ENCODE results near the gene AFG1L. TPM values are rescaled to one million over a fixed set of nuclear protein-coding genes. Genes with fewer than 3 reads are reported as not detected.

The AFG1L gene
- total RNA-seq, 1 donor from 2014 or later, result 9.4 TPM

- H3K27ac Mint-ChIP-seq (ENCODE audit: unreplicated experiment), result no peak overlapping the region
- TF ChIP-seq CTCF (IDR thresholded peaks at IDR 0.05; ENCODE audit: partially characterized antibody, unreplicated experiment), result no peak
- H3K4me3 Mint-ChIP-seq (ENCODE audit: unreplicated experiment), result no peak overlapping the region
- H3K9me3 Mint-ChIP-seq (ENCODE audit: unreplicated experiment), result peaks cover 2% of the 10 kb centered on the region
- H3K4me1 Mint-ChIP-seq (ENCODE audit: low read depth, unreplicated experiment), result no peaks in the 10 kb centered on the region
- H3K27me3 Mint-ChIP-seq (ENCODE audit: unreplicated experiment), result no peaks in the 10 kb centered on the region
- H3K36me3 Mint-ChIP-seq (ENCODE audit: unreplicated experiment), result no peaks in the 10 kb centered on the region
- DNase-seq, result no peak
Measured at GRCh38 chr6:108453601-108454185, 158.8 kb downstream of the AFG1L start.

- Mint-ChIP-seq H3K36me3 (ENCODE audit: unreplicated experiment) (no peaks in the 10 kb centered on the region), H3K27ac (ENCODE audit: unreplicated experiment) (no peak overlapping the region), H3K27me3 (ENCODE audit: unreplicated experiment) (no peaks in the 10 kb centered on the region)
Measured at GRCh38 chr6:108454356-108454755, 159.5 kb downstream of the AFG1L start.

GRCh38 chr6:108455688-108456087 lies 160.8 kb downstream of the AFG1L start:
- no peak for DNase-seq
- no peak for TF ChIP-seq CTCF (IDR thresholded peaks at IDR 0.05; ENCODE audit: partially characterized antibody, unreplicated experiment)
- H3K9me3 Mint-ChIP-seq (ENCODE audit: unreplicated experiment), result peaks cover 2% of the 10 kb centered on the region
- no peak overlapping the region for H3K4me3 Mint-ChIP-seq (ENCODE audit: unreplicated experiment)
- no peak overlapping the region for H3K27ac Mint-ChIP-seq (ENCODE audit: unreplicated experiment)
- H3K4me1 Mint-ChIP-seq (ENCODE audit: low read depth, unreplicated experiment), result peaks cover 3% of the 10 kb centered on the region
- no peaks in the 10 kb centered on the region for H3K27me3 Mint-ChIP-seq (ENCODE audit: unreplicated experiment)
- H3K36me3 Mint-ChIP-seq (ENCODE audit: unreplicated experiment), result no peaks in the 10 kb centered on the region

More at GRCh38 chr6:108454356-108454755, 159.5 kb downstream of the AFG1L start:
- no peak for DNase-seq
- H3K9me3 Mint-ChIP-seq (ENCODE audit: unreplicated experiment), result peaks cover 2% of the 10 kb centered on the region
- no peak overlapping the region for H3K4me3 Mint-ChIP-seq (ENCODE audit: unreplicated experiment)
- no peak for TF ChIP-seq CTCF (IDR thresholded peaks at IDR 0.05; ENCODE audit: partially characterized antibody, unreplicated experiment)
- peaks cover 3% of the 10 kb centered on the region for H3K4me1 Mint-ChIP-seq (ENCODE audit: low read depth, unreplicated experiment)

- Mint-ChIP-seq H3K27ac (ENCODE audit: unreplicated experiment) (no peak overlapping the region), H3K4me1 (ENCODE audit: low read depth, unreplicated experiment) (peaks cover 3% of the 10 kb centered on the region), H3K4me3 (ENCODE audit: unreplicated experiment) (no peak overlapping the region), H3K27me3 (ENCODE audit: unreplicated experiment) (peaks cover 3% of the 10 kb centered on the region), H3K36me3 (ENCODE audit: unreplicated experiment) (no peaks in the 10 kb centered on the region), H3K9me3 (ENCODE audit: unreplicated experiment) (no peaks in the 10 kb centered on the region)
- no peak for TF ChIP-seq CTCF (IDR thresholded peaks at IDR 0.05; ENCODE audit: partially characterized antibody, unreplicated experiment)
- DNase-seq, result no peak
Measured at GRCh38 chr6:108463784-108464183, 168.9 kb downstream of the AFG1L start.

GRCh38 chr6:108464418-108465097 lies 169.7 kb downstream of the AFG1L start:
- H3K27ac Mint-ChIP-seq (ENCODE audit: unreplicated experiment), result no peak overlapping the region
- H3K9me3 Mint-ChIP-seq (ENCODE audit: unreplicated experiment), result no peaks in the 10 kb centered on the region
- no peaks in the 10 kb centered on the region for H3K36me3 Mint-ChIP-seq (ENCODE audit: unreplicated experiment)
- peaks cover 3% of the 10 kb centered on the region for H3K27me3 Mint-ChIP-seq (ENCODE audit: unreplicated experiment)
- no peak for TF ChIP-seq CTCF (IDR thresholded peaks at IDR 0.05; ENCODE audit: partially characterized antibody, unreplicated experiment)
- no peak overlapping the region for H3K4me3 Mint-ChIP-seq (ENCODE audit: unreplicated experiment)
- no peak for DNase-seq
- no peaks in the 10 kb centered on the region for H3K4me1 Mint-ChIP-seq (ENCODE audit: low read depth, unreplicated experiment)

Measured in glutamatergic neuron (in vitro differentiated cells).